Measurements from ENCODE around the gene SH2D3C. TPM values are rescaled to one million over a fixed set of nuclear protein-coding genes. Genes with fewer than 3 reads are reported as not detected.
A peak's percentile ranks its signal among the peaks of the same experiment; 100 is the strongest.

The SH2D3C gene
- total and polyA plus RNA-seq, 9 of the 15 experiments (the other 6 are each of a cell fraction or from before 2014, with no cell fraction given): 0.03 to 1.2 (median 0.22) TPM; not detected in 1

- WGBS (ENCODE audit: insufficient coverage, low coverage, missing lambda C conversion rate): 15% methylated on average over 41 of the region's 41 CpGs
- TF ChIP-seq GATAD2B (IDR thresholded peaks at IDR 0.05; ENCODE audit: borderline replicate concordance) (0 out of 2 replicates have a peak, but pooled peaks have one; percentile 13), ZNF175 (CRISPR knock-in tag; IDR thresholded peaks at IDR 0.05; ENCODE audit: low read depth) (peak; percentile 91), PTRF (tag; IDR thresholded peaks at IDR 0.05) (0 out of 2 replicates have a peak, but pooled peaks have one; percentile 48), TEAD2 (tag; IDR thresholded peaks at IDR 0.05) (peak; percentile 8; the same call in 1 of the 2 replicates), ELF2 (CRISPR knock-in tag; IDR thresholded peaks at IDR 0.05) (peak; percentile 75), POLR2G (IDR thresholded peaks at IDR 0.05; ENCODE audit: low read depth, low read length) (peak; percentile 96), FOS (IDR thresholded peaks at IDR 0.05; ENCODE audit: extremely low read depth, insufficient read length) (peak; percentile 85), ADNP (tag; IDR thresholded peaks at IDR 0.05) (peak; percentile 12; the same call in 1 of the 2 replicates), SMAD3 (CRISPR knock-in tag; conservative IDR thresholded peaks at IDR 0.05) (peak; percentile 50; the same call in 1 of the 2 replicates), TARDBP (IDR thresholded peaks at IDR 0.05) (0 out of 2 replicates have a peak, but pooled peaks have one; percentile 38), HNRNPK (IDR thresholded peaks at IDR 0.05; ENCODE audit: low read depth, low read length, poor library complexity, severe bottlenecking) (no peak), HNRNPUL1 (IDR thresholded peaks at IDR 0.05; ENCODE audit: low read length) (no peak)
- TF ChIP-seq, protein P1, sequence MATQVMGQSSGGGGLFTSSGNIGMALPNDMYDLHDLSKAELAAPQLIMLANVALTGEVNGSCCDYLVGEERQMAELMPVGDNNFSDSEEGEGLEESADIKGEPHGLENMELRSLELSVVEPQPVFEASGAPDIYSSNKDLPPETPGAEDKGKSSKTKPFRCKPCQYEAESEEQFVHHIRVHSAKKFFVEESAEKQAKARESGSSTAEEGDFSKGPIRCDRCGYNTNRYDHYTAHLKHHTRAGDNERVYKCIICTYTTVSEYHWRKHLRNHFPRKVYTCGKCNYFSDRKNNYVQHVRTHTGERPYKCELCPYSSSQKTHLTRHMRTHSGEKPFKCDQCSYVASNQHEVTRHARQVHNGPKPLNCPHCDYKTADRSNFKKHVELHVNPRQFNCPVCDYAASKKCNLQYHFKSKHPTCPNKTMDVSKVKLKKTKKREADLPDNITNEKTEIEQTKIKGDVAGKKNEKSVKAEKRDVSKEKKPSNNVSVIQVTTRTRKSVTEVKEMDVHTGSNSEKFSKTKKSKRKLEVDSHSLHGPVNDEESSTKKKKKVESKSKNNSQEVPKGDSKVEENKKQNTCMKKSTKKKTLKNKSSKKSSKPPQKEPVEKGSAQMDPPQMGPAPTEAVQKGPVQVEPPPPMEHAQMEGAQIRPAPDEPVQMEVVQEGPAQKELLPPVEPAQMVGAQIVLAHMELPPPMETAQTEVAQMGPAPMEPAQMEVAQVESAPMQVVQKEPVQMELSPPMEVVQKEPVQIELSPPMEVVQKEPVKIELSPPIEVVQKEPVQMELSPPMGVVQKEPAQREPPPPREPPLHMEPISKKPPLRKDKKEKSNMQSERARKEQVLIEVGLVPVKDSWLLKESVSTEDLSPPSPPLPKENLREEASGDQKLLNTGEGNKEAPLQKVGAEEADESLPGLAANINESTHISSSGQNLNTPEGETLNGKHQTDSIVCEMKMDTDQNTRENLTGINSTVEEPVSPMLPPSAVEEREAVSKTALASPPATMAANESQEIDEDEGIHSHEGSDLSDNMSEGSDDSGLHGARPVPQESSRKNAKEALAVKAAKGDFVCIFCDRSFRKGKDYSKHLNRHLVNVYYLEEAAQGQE (IDR thresholded peaks at IDR 0.05; ENCODE audit: borderline replicate concordance): no peak
- TF ChIP-seq, protein P1 (CRISPR knock-in tag; IDR thresholded peaks at IDR 0.05; ENCODE audit: low read depth): peak; percentile 82
Observed at GRCh38 chr9:127698985-127699670, 79.3 kb downstream of the SH2D3C start.

More at GRCh38 chr9:127698985-127699670, 79.3 kb downstream of the SH2D3C start:
- no peaks in the 10 kb centered on the region for H3K27me3 ChIP-seq (ENCODE audit: control insufficient read depth in 2 of 2, insufficient read depth in 2 of 2, low read length in 2 of 2)
- no peaks in the 10 kb centered on the region for H3K79me2 ChIP-seq (ENCODE audit: control insufficient read depth, insufficient read depth, low read length)
- H3K4me3 ChIP-seq: peak overlapping the region; percentile 11; the same call in 1 of the 2 replicates
- no peaks in the 10 kb centered on the region for H3K9me3 ChIP-seq (replicated peaks; ENCODE audit: control insufficient read depth, insufficient read depth, low read depth, low read length)
- DNase-seq (ENCODE audit: extremely low read depth in 1 of 4, low spot score in 3 of 4) (peak; percentile 98 to 100 (median 100)), FAIRE-seq (peak; percentile 95), ATAC-seq (peak; percentile 99)
- H3K9me1 ChIP-seq (ENCODE audit: control insufficient read depth, insufficient read depth, low read length): no peaks in the 10 kb centered on the region
- in situ Hi-C loops (cut with MboI) (no loop called here), intact Hi-C loops (cut with micrococcal nuclease) (no loop called here)
- H4K20me1 ChIP-seq (replicated peaks; ENCODE audit: control insufficient read depth, insufficient read depth, low read length): no peaks in the 10 kb centered on the region
- ChIA-PET CTCF (ENCODE audit: low intra/inter-chr PET ratio) (no interaction called here), POLR2A (interaction anchor here (0.6 to 0.8 kb wide), 3 partner anchors 35 to 1297 kb away, joined by 3 to 5 read pairs (median 3); no protein-coding TSS in a partner anchor)
- no peaks in the 10 kb centered on the region for H3K36me3 ChIP-seq (ENCODE audit: control insufficient read depth, insufficient read depth, low read length)
- peaks cover 25 to 26% of the 10 kb centered on the region in 2 experiments for H3K4me1 ChIP-seq (replicated peaks in 1 of 2; ENCODE audit: control insufficient read depth in 2 of 2, insufficient read depth in 2 of 2, low read length in 2 of 2)
- TSS peak; percentile 88 for BruUV-seq (replicated peaks)
- peak overlapping the region; percentile 59 for H3K4me2 ChIP-seq (ENCODE audit: insufficient read depth, low read length)
- H3K9ac ChIP-seq (ENCODE audit: insufficient read depth in 1 of 2, low read depth in 2 of 2, low read length in 2 of 2): peak overlapping the region; percentile 60 to 91
- peak overlapping the region; percentile 87 for H2AFZ ChIP-seq (ENCODE audit: low read depth, low read length)
- H3K27ac ChIP-seq (ENCODE audit: extremely low read depth, low read depth, low read length): peak overlapping the region; percentile 84

Data from K562 (cell line).